ENCODE measurements around the gene DPH6.

Gene DPH6

DNA sequence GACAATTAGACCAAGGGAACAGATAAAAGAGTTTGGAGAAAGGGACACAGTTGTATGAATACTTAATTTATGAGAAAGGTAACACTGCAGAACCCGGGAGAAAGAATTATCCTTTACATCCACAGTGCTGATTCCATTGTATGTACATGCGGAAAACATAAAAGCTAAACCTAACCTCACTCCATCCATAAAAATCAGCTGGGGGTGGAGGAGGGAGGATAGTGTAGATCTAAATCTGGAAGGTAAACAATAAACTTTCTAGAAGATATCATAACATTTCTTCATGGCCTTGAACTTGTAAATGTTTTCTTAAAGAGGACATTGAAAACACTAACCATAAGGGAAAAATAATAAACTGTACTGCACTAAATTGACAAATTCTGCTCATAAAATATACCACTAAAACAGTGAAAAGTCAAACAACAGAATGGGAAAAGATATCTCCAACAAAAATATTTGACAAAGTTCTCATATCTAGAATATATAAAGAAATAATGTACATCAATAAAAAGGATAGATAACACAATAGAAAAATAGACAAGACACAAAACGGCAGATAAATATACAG is 220.5 kb downstream of the DPH6 start:
- DNase-seq (ENCODE audit: low read depth): no peak
- TF ChIP-seq, protein P1, sequence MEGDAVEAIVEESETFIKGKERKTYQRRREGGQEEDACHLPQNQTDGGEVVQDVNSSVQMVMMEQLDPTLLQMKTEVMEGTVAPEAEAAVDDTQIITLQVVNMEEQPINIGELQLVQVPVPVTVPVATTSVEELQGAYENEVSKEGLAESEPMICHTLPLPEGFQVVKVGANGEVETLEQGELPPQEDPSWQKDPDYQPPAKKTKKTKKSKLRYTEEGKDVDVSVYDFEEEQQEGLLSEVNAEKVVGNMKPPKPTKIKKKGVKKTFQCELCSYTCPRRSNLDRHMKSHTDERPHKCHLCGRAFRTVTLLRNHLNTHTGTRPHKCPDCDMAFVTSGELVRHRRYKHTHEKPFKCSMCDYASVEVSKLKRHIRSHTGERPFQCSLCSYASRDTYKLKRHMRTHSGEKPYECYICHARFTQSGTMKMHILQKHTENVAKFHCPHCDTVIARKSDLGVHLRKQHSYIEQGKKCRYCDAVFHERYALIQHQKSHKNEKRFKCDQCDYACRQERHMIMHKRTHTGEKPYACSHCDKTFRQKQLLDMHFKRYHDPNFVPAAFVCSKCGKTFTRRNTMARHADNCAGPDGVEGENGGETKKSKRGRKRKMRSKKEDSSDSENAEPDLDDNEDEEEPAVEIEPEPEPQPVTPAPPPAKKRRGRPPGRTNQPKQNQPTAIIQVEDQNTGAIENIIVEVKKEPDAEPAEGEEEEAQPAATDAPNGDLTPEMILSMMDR (IDR thresholded peaks at IDR 0.05; ENCODE audit: low read depth, low read length, missing control alignments): no peak
- H3K4me3 ChIP-seq (ENCODE audit: low read depth, low read length): no peak overlapping the region

DNA sequence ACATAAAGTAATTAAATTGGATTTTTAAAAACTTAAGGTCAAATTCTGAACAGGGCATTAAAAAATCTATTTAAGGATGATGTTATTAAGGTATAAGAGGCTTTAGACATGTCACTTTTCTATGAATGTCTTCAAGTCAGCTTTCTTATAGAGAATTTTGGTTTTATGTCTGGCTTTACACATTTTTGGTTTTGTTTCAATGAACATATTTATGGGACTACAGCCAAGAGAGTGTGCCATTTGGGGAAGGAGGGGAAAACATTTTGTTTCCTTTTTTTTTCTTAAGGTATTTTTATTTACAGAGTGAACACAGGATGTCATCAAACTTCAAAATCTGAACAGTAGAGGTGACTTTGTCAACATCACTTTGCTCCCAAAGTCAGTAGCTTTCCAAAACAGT is 222.8 kb downstream of the DPH6 start:
- H3K4me3 ChIP-seq (ENCODE audit: low read depth, low read length): no peak overlapping the region
- DNase-seq (ENCODE audit: low read depth): no peak
- TF ChIP-seq, protein P1 (IDR thresholded peaks at IDR 0.05; ENCODE audit: low read depth, low read length, missing control alignments): no peak

DNA sequence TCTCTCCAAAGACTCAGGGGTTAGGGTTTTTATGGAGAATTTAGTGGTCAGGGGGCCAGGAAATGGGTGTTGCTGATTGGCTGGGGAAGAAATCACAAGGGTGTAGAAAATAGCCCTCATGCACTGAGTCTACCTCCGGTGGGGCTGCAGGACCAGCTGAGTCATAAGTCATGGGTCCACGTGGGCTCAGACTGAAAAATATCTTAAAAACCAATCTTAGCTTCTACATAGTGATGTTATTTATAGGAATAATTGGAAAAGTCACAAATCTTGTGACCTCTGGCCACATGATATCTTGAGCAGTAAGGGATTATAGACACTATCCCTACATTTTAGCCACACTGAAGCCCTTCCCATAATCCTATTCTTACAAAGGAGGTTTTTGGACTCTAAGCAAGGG is 224.0 kb downstream of the DPH6 start:
- TF ChIP-seq, protein P1 (IDR thresholded peaks at IDR 0.05; ENCODE audit: low read depth, low read length, missing control alignments): no peak
- H3K4me3 ChIP-seq (ENCODE audit: low read depth, low read length): no peak overlapping the region
- no peak for DNase-seq (ENCODE audit: low read depth)

DNA sequence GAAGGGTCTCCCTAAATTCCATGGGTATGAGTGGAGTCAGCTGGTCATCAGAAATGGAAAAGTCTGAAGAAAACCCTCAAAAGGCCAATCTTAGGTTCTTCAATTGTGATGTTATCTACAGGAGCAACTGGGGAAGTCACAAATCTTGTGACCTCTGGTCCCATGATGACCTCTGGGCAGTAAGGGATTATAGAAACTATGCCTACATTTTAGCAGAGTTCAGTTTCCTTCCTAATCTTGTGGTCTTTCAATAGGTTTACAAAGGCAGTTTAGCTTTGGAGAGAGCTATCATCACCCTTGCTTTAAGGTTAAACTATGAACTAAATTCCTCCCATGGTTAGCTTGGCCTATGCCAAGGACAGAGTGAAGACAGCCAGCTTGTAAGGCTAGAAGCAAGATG is 225.1 kb downstream of the DPH6 start:
- H3K4me3 ChIP-seq (ENCODE audit: low read depth, low read length): no peak overlapping the region
- TF ChIP-seq, protein P1 (IDR thresholded peaks at IDR 0.05; ENCODE audit: low read depth, low read length, missing control alignments): no peak
- DNase-seq (ENCODE audit: low read depth): no peak

Data from GM12864 (cell line).